Activated naive CD4-positive, alpha-beta T cell treated with anti-CD3 and anti-CD28 coated beads, Interleukin-2, amount 50 U/mL, for 72 hours (primary cell): Measurements from ENCODE around the gene PLD4. TPM values are rescaled to one million over a fixed set of nuclear protein-coding genes. Genes with fewer than 3 reads are reported as not detected.
A peak's percentile ranks its signal among the peaks of the same experiment; 100 is the strongest.
"Not testable (repeated sequence)": the region's sequence is repeated elsewhere in the genome, so short reads cannot be mapped to it uniquely, and the experiment has no call there.

Experiments used
- ATAC-seq, 2 donors: fragments of 150-1000 bp; cut with Tn5 transposase; 2 replicates each; pipeline ENCODE4 v1.10.0; 2021; ENCODE audit warnings: mild to moderate bottlenecking in 2 of 2, moderate library complexity in 2 of 2
- DNase-seq, 2 donors: peaks; one replicate each; pipeline ENCODE4 v3.0.0; 2021 to 2022; ENCODE audit warnings: low spot score in 2 of 2
- H3K27ac Mint-ChIP-seq, 2 donors: one replicate each; pipeline ENCODE4 v1.8.0; 2022; ENCODE audit warnings: mild to moderate bottlenecking in 2 of 2, mixed read lengths in 2 of 2
- H3K36me3 Mint-ChIP-seq, 2 donors: one replicate each; pipeline ENCODE4 v1.8.0; 2022; ENCODE audit warnings: mixed read lengths in 2 of 2
- H3K9me3 Mint-ChIP-seq, 2 donors: one replicate each; pipeline ENCODE4 v1.8.0; 2022; ENCODE audit warnings: mixed read lengths in 2 of 2
- total RNA-seq, 2 donors: library from RNA; stranded (reverse); gene quantifications; one replicate each; pipeline ENCODE4 v1.2.3, GENCODE V29; 2022

PLD4 gene
- total RNA-seq, 2 donors from 2014 or later, result 0.04 TPM; not detected in 1

DNA sequence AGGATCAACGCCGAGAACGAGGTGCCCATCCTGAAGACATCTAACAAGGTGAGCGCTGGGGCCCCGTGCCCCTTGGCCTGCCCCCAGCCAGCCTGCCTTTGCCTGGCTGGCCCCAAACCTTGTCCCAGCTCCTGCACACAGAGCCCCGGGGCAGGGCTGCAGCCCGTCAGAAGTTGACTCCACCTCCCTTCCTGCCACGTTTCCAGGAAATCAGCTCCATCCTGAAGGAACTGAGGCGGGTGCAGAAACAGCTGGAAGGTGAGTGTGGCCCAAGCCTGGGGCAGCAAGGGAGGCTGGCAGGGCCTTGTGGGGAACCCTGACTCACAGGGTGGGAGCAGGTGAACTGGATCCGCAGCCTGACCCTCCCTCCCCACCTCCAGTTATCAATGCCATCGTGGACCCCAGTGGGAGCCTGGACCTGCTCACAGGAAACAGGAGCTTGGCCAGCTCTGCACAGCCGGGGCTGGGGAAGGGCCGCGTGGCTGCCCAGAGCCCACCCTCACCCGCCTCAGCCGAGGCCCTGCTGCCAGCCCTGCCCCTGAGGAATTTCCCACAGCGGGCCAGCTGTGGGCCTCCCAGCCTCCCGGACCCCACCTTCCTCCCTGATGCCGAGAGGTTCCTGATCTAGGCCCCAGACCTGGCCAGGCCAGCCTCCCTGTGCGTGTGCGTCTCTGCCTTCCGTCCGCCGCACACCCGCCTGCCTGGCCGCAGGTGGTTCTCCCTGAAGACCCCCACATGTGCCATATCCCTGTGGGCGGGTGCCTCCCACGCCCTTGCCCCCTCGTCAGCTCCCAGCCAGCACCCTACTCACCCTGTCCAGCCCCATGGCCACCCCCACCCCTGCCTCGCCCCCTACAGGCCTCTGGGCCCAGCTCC, 30.1 kb upstream of the PLD4 start:
- DNase-seq (peak in 1 of 2 donors; percentile 45), ATAC-seq (no peak)
- no peaks in the 10 kb centered on the region for H3K9me3 Mint-ChIP-seq
- H3K36me3 Mint-ChIP-seq, result no peaks in the 10 kb centered on the region
- no peak overlapping the region for H3K27ac Mint-ChIP-seq

- Mint-ChIP-seq H3K9me3 (no peaks in the 10 kb centered on the region), H3K27ac (no peak overlapping the region), H3K36me3 (no peaks in the 10 kb centered on the region)
- ATAC-seq (no peak), DNase-seq (peak in 1 of 2 donors; percentile 55)
Observed at GRCh38 chr14:104895207-104895785, 29.4 kb upstream of the PLD4 start.

- no peak for ATAC-seq
Observed at GRCh38 chr14:104895786-104896661, 28.7 kb upstream of the PLD4 start.

GRCh38 chr14:104897330-104898194, 27.1 kb upstream of the PLD4 start:
- no peak overlapping the region for H3K27ac Mint-ChIP-seq
- no peaks in the 10 kb centered on the region for H3K9me3 Mint-ChIP-seq
- H3K36me3 Mint-ChIP-seq, result no peaks in the 10 kb centered on the region
- ATAC-seq, result no peak
- DNase-seq, result peak; percentile 1 to 47

More at GRCh38 chr14:104895786-104896661, 28.7 kb upstream of the PLD4 start:
- peak; percentile 1 to 53 for DNase-seq
- H3K9me3 Mint-ChIP-seq, result no peaks in the 10 kb centered on the region
- no peaks in the 10 kb centered on the region for H3K36me3 Mint-ChIP-seq
- no peak overlapping the region for H3K27ac Mint-ChIP-seq

GRCh38 chr14:104898195-104898558, 26.5 kb upstream of the PLD4 start:
- no peak for ATAC-seq
- Mint-ChIP-seq H3K9me3 (no peaks in the 10 kb centered on the region), H3K36me3 (no peaks in the 10 kb centered on the region), H3K27ac (no peak overlapping the region)
- peak in 1 of 2 donors; percentile 41 for DNase-seq

DNA sequence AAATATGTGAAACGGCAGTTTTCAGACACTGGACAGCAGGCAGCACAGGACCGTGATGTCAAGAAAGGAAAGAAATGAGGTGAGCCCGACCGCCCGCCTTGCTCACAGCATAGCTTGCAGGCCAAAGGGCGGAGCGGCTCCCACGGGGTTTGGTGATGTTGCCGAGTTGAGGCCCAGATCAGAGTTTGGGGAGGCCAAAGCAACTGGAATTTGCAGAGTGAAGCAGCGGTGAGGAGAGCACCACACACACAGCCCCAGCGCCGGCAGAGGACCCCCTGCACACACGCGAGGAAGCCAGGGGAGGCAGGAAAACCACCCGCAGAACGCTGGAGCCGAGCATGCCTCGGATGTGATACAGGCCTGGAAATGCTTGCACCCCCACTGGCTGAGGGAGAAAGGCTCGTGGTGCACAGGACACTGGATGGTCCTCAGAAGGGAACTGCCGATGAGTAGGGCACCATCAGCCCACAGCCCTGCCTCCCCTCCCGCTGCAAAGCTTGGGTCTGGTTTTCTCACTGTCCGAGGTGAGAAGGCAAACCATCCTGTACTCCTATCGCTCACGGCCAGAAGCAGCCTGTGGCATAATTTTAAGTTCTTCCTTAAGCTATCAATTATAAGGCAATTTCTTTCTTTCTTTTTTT, 25.7 kb upstream of the PLD4 start:
- ATAC-seq (no peak), DNase-seq (no peak)
- Mint-ChIP-seq H3K36me3 (no peaks in the 10 kb centered on the region), H3K27ac (no peak overlapping the region), H3K9me3 (no peaks in the 10 kb centered on the region)

GRCh38 chr14:104899781-104900180, 24.9 kb upstream of the PLD4 start:
- Mint-ChIP-seq H3K9me3 (no peaks in the 10 kb centered on the region), H3K27ac (no peak overlapping the region), H3K36me3 (no peaks in the 10 kb centered on the region)
- DNase-seq, result no peak
- ATAC-seq, result no peak

GRCh38 chr14:104900639-104901512, 23.8 kb upstream of the PLD4 start:
- Mint-ChIP-seq H3K36me3 (no peaks in the 10 kb centered on the region), H3K9me3 (no peaks in the 10 kb centered on the region), H3K27ac (no peak overlapping the region)
- ATAC-seq (no peak), DNase-seq (no peak)

GRCh38 chr14:104903990-104904389, 20.7 kb upstream of the PLD4 start:
- no peak for ATAC-seq
- no peaks in the 10 kb centered on the region for H3K9me3 Mint-ChIP-seq

DNA sequence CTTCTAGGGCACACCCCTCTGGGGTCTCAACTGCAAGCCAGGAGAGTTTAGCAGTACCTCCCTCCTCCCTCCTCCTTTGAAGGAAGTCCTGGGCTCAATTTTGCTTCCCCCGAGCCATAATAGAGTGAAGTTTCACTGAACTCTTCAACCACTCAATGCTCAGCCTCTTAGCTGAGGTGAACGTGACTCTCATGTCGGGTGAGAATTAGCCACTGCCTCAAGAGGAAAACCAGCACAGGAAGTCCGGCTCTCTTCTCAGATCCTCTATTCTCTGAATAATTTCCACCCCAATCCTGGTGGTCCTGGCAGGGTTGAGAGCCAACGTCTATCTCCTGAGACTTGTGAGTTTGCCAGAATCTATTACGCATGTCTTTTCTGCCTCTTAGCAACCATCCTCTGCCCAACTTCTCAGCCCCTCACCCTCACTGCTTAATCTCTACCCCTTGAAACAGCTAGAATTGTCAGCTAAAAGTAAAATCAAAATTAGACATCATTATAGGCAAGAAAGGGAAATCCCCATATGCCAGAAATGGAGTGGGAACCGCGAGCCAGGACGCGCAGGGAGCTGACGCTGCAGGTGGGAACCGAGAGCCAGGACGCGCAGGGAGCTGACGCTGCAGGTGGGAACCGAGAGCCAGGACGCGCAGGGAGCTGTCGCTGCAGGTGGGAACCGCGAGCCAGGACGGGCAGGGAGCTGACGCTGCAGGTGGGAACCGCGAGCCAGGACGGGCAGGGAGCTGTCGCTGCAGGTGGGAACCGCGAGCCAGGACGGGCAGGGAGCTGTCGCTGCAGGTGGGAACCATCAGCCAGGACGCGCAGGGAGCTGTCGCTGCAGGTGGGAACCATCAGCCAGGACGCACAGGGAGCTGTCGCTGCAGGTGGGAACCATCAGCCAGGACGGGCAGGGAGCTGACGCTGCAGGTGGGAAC, 19.8 kb upstream of the PLD4 start:
- ATAC-seq, H3K36me3 Mint-ChIP-seq, H3K27ac Mint-ChIP-seq, H3K9me3 Mint-ChIP-seq, DNase-seq: not testable (repeated sequence)

More at GRCh38 chr14:104903990-104904389, 20.7 kb upstream of the PLD4 start:
- Mint-ChIP-seq H3K27ac (no peak overlapping the region), H3K36me3 (no peaks in the 10 kb centered on the region)
- no peak for DNase-seq

DNA sequence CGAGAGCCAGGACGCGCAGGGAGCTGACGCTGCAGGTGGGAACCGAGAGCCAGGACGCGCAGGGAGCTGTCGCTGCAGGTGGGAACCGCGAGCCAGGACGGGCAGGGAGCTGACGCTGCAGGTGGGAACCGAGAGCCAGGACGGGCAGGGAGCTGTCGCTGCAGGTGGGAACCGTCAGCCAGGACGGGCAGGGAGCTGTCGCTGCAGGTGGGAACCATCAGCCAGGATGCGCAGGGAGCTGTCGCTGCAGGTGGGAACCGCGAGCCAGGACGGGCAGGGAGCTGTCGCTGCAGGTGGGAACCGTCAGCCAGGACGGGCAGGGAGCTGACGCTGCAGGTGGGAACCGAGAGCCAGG, 19.1 kb upstream of the PLD4 start:
- not testable (repeated sequence) for H3K36me3 Mint-ChIP-seq, H3K9me3 Mint-ChIP-seq, ATAC-seq, DNase-seq, H3K27ac Mint-ChIP-seq

DNA sequence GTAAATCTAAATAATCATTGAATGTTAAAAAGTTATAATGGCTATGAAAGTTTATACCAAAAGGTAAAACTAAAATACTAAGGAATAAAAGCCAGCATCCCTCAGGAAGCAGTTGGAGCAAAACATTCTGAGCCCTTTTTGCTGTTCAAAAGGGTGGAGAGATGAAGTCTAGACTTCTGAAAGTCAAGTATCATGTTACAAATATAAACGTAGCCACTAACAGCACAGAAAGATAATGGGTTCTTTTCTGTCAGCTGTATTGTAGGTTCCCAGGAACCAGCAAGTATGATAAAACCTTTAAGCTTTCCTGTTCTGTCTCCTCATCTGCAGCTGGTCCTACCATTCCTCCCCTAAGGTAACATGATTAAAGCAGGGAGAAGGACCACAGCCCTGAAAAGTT, 16.4 kb upstream of the PLD4 start:
- peaks cover 4 to 17% of the 10 kb centered on the region in 2 donors for H3K9me3 Mint-ChIP-seq
- peaks cover 6% of the 10 kb centered on the region in 2 donors for H3K36me3 Mint-ChIP-seq
- DNase-seq (no peak), ATAC-seq (no peak)
- H3K27ac Mint-ChIP-seq, result no peak overlapping the region

- no peak overlapping the region for H3K27ac Mint-ChIP-seq
- ATAC-seq (no peak), DNase-seq (no peak)
- H3K36me3 Mint-ChIP-seq, result peaks cover 6% of the 10 kb centered on the region in 2 donors
- peaks cover 4 to 17% of the 10 kb centered on the region in 2 donors for H3K9me3 Mint-ChIP-seq
Observed at GRCh38 chr14:104912053-104912452, 12.6 kb upstream of the PLD4 start.

DNA sequence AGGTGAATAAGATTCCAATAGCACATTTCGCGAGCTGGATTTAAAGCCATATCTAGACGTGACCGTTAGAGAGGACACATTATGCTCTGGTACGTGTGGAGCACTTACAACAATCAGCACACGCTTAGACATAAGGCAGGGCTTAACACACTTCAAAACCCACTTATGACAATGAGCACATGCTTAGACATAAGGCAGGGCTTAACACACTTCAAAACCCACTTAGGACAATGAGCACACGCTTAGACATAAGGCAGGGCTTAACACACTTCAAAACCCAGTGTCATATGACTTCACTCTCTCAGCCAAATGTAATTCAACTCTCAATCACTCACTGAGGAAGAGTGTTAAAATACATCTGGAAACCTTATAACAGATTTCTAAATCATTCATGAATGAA, 11.2 kb upstream of the PLD4 start:
- ATAC-seq (no peak), DNase-seq (no peak)
- Mint-ChIP-seq H3K9me3 (peaks cover 4 to 17% of the 10 kb centered on the region in 2 donors), H3K27ac (no peak overlapping the region), H3K36me3 (peaks cover 6% of the 10 kb centered on the region in 2 donors)
